ENCODE measurements around the gene UGT1A10. TPM values are rescaled to one million over a fixed set of nuclear protein-coding genes. Genes with fewer than 3 reads are reported as not detected.

Gene UGT1A10
- total and polyA plus RNA-seq, 8 donors = not detected

DNA sequence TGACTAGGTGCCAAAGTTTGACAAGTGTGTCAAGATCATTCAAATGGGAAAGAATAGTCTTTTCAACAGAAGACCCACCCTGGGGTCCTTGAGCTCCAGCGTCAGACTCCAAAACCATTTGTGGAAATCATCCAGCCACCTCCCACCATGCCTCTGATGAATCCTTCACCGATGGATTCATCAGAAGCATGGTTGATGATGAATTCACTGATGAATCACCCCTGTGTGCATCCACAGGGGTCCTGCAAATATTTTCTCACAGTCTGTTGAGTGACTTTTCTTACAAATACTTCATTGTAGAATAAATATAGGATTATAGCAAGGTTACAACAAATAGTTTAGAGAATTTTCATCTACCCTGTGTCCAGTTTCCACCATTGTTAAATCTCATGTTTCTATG is 39.8 kb downstream of the UGT1A10 start:
- H3K4me3 ChIP-seq = no peak overlapping the region
- intact Hi-C loops (cut with DNase I) = no loop called here
- DNase-seq (no peak), ATAC-seq (no peak)
- no peak overlapping the region for H3K27ac ChIP-seq
- H3K27me3 ChIP-seq = no peaks in the 10 kb centered on the region
- TF ChIP-seq, protein P1, sequence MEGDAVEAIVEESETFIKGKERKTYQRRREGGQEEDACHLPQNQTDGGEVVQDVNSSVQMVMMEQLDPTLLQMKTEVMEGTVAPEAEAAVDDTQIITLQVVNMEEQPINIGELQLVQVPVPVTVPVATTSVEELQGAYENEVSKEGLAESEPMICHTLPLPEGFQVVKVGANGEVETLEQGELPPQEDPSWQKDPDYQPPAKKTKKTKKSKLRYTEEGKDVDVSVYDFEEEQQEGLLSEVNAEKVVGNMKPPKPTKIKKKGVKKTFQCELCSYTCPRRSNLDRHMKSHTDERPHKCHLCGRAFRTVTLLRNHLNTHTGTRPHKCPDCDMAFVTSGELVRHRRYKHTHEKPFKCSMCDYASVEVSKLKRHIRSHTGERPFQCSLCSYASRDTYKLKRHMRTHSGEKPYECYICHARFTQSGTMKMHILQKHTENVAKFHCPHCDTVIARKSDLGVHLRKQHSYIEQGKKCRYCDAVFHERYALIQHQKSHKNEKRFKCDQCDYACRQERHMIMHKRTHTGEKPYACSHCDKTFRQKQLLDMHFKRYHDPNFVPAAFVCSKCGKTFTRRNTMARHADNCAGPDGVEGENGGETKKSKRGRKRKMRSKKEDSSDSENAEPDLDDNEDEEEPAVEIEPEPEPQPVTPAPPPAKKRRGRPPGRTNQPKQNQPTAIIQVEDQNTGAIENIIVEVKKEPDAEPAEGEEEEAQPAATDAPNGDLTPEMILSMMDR (IDR thresholded peaks at IDR 0.05) = no peak
- no peaks in the 10 kb centered on the region for H3K36me3 ChIP-seq
- H3K9me3 ChIP-seq = no peaks in the 10 kb centered on the region
- no peaks in the 10 kb centered on the region for H3K4me1 ChIP-seq

DNA sequence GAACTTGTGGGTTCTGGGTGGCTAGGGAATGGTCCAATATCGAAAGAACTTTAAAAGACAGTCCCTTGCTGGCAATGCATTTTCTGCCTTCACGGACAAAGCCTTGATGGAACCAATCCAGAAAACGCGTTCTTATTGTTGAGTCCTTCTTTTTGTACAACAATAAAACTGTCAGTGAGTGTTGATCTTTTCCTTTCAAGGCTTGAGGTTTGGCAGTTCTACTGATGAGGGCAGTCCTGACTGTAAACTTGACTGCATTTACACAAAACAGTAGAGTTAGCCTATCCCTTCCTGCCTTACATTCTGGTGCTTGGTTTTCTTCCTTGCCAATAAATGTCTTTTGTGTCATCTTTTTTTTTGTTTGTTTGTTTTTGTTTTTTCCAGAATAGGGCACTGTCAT is 42.9 kb downstream of the UGT1A10 start:
- ATAC-seq = no peak
- TF ChIP-seq, protein P1 (IDR thresholded peaks at IDR 0.05) = no peak
- intact Hi-C loops (cut with DNase I) = no loop called here

DNA sequence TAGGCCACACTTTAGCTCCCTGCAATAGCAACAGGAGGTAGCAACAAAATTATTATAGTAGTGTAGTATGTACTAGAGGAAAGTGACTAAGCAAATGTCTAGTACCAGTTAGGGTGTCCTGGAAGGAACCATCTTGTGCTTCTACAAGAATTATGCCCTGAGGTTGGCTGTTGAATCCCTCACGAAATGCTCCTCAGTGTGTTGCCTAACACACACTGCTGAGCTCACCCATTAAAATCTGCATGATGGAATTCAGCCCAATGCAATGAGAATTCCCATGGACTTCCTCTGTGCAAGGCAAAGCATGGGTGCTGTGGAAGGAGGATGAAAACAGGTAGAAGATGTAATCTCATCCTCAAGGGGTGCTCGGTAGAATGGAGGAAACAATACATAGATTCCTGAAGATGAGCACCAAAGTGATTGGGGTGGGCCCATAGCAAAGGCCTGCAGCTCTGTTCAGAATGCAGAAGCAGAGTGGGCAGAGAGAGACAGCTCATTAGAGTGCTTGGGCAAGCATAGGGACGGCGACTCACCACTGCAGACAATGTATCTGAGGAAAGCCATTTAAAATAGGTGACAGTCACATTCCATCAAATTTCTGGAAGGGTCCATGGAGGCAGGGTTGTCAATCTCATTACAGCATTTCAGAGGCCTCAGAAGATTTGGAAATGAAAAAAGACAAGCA is 44.3 kb downstream of the UGT1A10 start:
- Histone ChIP-seq H3K4me1 (no peaks in the 10 kb centered on the region), H3K9me3 (no peaks in the 10 kb centered on the region), H3K27me3 (no peaks in the 10 kb centered on the region), H3K4me3 (no peak overlapping the region), H3K27ac (no peak overlapping the region), H3K36me3 (no peaks in the 10 kb centered on the region)
- DNase-seq (no peak), ATAC-seq (no peak)
- TF ChIP-seq, protein P1 (IDR thresholded peaks at IDR 0.05) = no peak
- intact Hi-C loops (cut with DNase I) = no loop called here

More for the DNA sequence above, 42.9 kb downstream of the UGT1A10 start:
- no peak overlapping the region for H3K4me3 ChIP-seq
- no peaks in the 10 kb centered on the region for H3K36me3 ChIP-seq
- H3K27ac ChIP-seq = no peak overlapping the region
- no peaks in the 10 kb centered on the region for H3K27me3 ChIP-seq
- DNase-seq = no peak
- no peaks in the 10 kb centered on the region for H3K4me1 ChIP-seq
- H3K9me3 ChIP-seq = no peaks in the 10 kb centered on the region

DNA sequence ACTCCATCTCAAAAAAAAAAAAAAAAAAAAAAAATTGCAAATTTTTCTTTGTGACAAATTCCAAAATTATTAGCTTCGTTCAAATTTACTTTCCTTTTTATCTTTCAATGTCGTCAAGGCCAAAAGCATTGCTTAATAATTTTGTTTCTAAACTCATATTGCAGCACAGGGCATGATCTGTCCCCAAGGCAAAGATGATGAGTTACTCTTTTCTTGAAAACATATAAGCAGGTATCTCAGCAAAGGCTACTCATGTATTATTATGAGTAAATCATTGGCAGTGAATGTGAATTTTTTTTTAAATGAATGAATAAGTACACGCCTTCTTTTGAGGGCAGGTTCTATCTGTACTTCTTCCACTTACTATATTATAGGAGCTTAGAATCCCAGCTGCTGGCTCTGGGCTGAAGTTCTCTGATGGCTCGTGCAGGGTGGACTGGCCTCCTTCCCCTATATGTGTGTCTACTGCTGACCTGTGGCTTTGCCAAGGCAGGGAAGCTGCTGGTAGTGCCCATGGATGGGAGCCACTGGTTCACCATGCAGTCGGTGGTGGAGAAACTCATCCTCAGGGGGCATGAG is 45.4 kb downstream of the UGT1A10 start, which contains the start of gene UGT1A7:
UGT1A7 (plus strand) TSS at position 381 of the 579 bp plus-strand sequence; CDS start at position 418, 37 bp downstream.
- no peak within 1 kb of the TSS for H3K27ac ChIP-seq
- no peak within 1 kb of the TSS for H3K4me3 ChIP-seq
- ATAC-seq (no peak), DNase-seq (no peak)
- intact Hi-C loops (cut with DNase I) = no loop called here
- H3K36me3 ChIP-seq = no peaks in the 10 kb centered on the region
- H3K27me3 ChIP-seq = no peaks in the 10 kb centered on the region
- H3K4me1 ChIP-seq = no peaks in the 10 kb centered on the region
- no peaks in the 10 kb centered on the region for H3K9me3 ChIP-seq
- TF ChIP-seq, protein P1 (IDR thresholded peaks at IDR 0.05) = no peak

DNA sequence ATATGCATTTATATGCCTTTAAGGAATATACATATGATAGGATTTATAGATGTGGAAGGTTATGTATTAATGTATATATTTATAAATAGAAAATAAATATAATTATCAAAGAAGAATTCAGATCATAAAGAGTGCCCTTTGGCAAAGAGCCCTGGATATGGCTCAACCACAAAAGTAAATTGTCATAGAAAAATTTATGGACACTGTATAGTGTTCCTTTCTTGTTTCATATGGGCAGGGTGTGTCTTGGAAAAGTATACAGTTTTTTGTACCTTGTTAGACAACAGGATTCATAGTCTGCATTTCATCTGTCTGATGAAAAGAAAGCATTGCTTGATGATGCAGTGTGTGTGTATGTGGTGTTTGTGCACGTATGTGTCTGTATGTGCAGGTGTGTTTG is 48.4 kb downstream of the UGT1A10 start:
- Histone ChIP-seq H3K4me3 (no peak overlapping the region), H3K36me3 (no peaks in the 10 kb centered on the region), H3K27ac (no peak overlapping the region), H3K27me3 (no peaks in the 10 kb centered on the region), H3K9me3 (no peaks in the 10 kb centered on the region), H3K4me1 (no peaks in the 10 kb centered on the region)
- DNase-seq (no peak), ATAC-seq (no peak)
- intact Hi-C loops (cut with DNase I) = no loop called here
- TF ChIP-seq, protein P1 (IDR thresholded peaks at IDR 0.05) = no peak

All from left lung (tissue), 10 donors.